Hair follicle dermal papilla cell (primary cell): ENCODE results near the gene PSG3. TPM values are rescaled to one million over a fixed set of nuclear protein-coding genes. Genes with fewer than 3 reads are reported as not detected.

ENCODE experiments used
- total RNA-seq: library from RNA; depleted of rRNA; stranded (reverse); fragments of >200 nt; gene quantifications from 2 replicates; pipeline ENCODE4 v1.2.3, GENCODE V29; 2012

Gene PSG3
- not detected in 2 replicates for total RNA-seq

GRCh38 chr19:42740381-42740780 is at the start of gene PSG3:
Gene PSG3, minus strand, starts transcription at chr19:42740481. Its CDS starts 97 bp downstream, at chr19:42740384.

Other genes with a start within 250 kb of the PSG3 start
- 1.5 and 1.6 TPM in 2 replicates for gene CEACAM1, start 212.0 kb downstream of the PSG3 start, total RNA-seq
- not detected in 2 replicates for gene CEACAM8, start 145.6 kb downstream of the PSG3 start, total RNA-seq
- gene PSG8, start 25.2 kb upstream of the PSG3 start, total RNA-seq: not detected in 2 replicates
- 3.6 and 17.2 TPM in 2 replicates for gene PSG1, start 139.2 kb upstream of the PSG3 start, total RNA-seq
- gene PSG6, start 177.4 kb upstream of the PSG3 start, total RNA-seq: not detected in 2 replicates
- gene PSG7, start 196.7 kb upstream of the PSG3 start, total RNA-seq: 0.16 TPM in 1 of 2 replicates, not detected in the other